Heart left ventricle (tissue), 13 donors: ENCODE data around the gene PXK.

Source experiments
- POLR2A ChIP-seq, 2 donors: fragments of 450-650 bp; IDR thresholded peaks; one replicate each; pipeline ENCODE4 v1.6.1; 2017; ENCODE audit warnings: antibody characterized with exemption in 2 of 2, mild to moderate bottlenecking in 2 of 2, moderate library complexity in 2 of 2
- TF ChIP-seq, protein P1 (sequence below), 12 donors: fragments of 200-600 bp; sonication (generic) in 4 of 12; IDR thresholded peaks; one replicate each; pipeline versions ENCODE4 v1.5.0 to v1.8.0; 2018 to 2022; ENCODE audit warnings: antibody characterized with exemption in 12 of 12, mild to moderate bottlenecking in 5 of 12
- donor health status: ischemic (EF 13 %, LVEDD 7.1; RV severe dilation, severe dysfunction).
- donor health status: DM: no; HTN: yes; CAD: no.
- donor health status: DM: no; HTN: no; CAD: no.
- donor health status: ischemic (EF 25% LVEDD 6.9; RV normal size, moderate dysfunction).
- donor health status: ischemic (EF 25% LVEDD 5.7; RV mildly dilated, moderate dysfunction).
- donor health status: ischemic (EF 35%, LVEDD 5.7; RV mildly dilated, moderate dysfunction).
- donor health status: nonischemic (EF 11% LVEDD 7.7; RV severe dilation, severe dysfunction).
- donor health status: DM: yes; HTN: yes; CAD: no.
- donor health status: PGD.
- donor health status: ischemic (EF 29% LVEDD 5.4; RV normal size, mild dysfunction).
- donor health status: nonischemic (EF 23%, LVEDD 6.1; RV moderate dilation, normal function).

DNA sequence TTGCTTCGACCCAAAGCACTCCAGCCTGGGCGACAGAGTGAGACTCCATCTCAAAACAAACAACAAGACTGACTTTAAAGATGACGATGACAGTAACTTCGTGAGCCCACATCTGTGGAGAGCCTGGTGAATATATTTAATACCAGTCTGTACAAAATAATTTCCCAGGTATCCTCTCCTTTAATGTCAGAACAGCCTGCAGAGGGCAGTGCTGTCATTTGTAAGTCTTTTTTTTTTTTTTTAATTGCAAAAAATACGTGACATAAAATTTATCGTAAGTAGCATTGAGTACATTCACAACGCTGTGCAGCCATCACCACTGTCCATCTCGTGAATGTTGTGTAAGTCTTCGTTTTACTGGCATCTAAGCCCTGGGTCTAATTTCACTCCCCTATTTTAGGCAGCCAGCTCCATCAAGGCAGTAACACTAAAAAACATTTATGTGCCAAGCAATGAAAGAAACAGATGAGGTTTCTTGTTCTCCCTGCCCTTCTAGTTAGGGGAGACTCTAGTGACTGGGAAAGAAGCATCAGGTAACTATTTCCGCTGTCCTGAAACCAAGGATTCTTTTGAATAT, 25.0 kb upstream of the PXK start:
- TF ChIP-seq, protein P1, sequence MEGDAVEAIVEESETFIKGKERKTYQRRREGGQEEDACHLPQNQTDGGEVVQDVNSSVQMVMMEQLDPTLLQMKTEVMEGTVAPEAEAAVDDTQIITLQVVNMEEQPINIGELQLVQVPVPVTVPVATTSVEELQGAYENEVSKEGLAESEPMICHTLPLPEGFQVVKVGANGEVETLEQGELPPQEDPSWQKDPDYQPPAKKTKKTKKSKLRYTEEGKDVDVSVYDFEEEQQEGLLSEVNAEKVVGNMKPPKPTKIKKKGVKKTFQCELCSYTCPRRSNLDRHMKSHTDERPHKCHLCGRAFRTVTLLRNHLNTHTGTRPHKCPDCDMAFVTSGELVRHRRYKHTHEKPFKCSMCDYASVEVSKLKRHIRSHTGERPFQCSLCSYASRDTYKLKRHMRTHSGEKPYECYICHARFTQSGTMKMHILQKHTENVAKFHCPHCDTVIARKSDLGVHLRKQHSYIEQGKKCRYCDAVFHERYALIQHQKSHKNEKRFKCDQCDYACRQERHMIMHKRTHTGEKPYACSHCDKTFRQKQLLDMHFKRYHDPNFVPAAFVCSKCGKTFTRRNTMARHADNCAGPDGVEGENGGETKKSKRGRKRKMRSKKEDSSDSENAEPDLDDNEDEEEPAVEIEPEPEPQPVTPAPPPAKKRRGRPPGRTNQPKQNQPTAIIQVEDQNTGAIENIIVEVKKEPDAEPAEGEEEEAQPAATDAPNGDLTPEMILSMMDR (IDR thresholded peaks at IDR 0.05): peak; percentile 14 to 64 (median 42)
- TF ChIP-seq POLR2A (IDR thresholded peaks at IDR 0.05): no peak
